AG08395 (cell line): ENCODE results near the gene ZSCAN26.
"Not testable (repeated sequence)": the region's sequence is repeated elsewhere in the genome, so short reads cannot be mapped to it uniquely, and the experiment has no call there.

Experiments used
- DNase-seq: peaks from one replicate; pipeline ENCODE4 v3.0.0; 2012; ENCODE audit warnings: mixed read lengths, low spot score

Gene ZSCAN26

GRCh38 chr6:28257042-28257441, 9.9 kb upstream of the ZSCAN26 start:
- DNase-seq: no peak

DNA sequence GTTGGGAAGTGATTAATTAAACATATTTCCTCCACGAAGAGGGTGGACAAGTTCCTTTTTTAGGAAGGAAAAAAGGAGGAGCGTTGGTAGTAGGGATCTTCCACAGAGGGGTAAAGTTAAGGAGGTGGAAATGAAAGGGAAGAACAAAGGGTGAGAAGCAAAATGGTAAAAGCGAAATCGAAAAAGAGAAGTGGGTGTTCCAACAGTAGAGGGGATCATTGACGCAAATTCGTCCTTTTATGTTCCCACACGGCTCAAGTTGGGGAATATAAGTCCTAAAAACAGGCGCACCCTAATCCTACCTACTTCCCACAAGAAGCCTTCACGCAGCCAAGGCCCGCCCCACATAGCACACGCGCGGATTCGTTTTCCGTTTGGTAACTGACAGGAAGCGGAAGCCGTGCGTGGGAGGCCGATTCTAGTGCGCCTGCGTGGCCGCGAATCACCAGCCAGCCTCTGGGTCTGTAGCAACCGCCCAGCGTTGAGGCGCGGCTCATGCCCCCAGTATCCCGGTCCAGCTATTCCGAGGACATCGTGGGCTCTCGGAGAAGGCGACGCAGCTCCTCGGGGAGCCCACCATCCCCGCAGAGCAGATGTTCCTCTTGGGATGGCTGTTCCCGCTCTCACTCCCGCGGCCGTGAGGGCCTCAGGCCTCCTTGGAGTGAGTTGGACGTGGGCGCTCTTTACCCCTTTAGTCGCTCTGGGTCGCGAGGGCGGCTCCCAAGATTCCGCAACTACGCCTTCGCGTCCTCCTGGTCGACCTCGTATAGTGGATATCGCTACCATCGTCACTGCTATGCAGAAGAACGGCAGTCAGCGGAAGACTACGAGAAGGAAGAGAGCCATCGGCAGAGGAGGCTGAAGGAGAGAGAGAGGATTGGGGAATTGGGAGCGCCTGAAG, 7.8 kb upstream of the ZSCAN26 start, which contains the start of gene NKAPL:
Gene NKAPL (plus strand): TSS at position 421 of the 901 bp plus-strand sequence. CDS start 75 bp downstream, at position 496.
- DNase-seq: peak; percentile 56

DNA sequence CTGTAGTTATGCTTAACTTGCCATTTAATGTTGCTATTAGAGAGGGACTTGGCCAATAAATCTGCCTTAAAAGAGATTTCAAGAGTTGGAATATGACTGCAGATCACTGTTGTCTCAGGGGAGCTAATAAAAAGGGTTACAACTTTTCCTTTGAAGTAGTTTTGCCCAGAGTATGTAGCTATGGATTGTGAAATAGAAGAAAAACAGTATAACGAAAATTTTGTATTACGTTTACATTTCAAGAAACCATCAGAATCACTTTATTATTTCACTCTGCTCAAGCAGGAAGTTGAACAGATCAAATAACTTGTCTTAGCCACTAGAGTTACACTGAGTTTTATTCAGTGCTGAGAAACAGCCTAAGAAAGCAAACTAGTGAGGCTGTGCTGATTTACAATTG, 3.0 kb upstream of the ZSCAN26 start:
- no peak for DNase-seq

- DNase-seq: no peak
Measured at GRCh38 chr6:28264834-28265401, 2.0 kb upstream of the ZSCAN26 start.

DNA sequence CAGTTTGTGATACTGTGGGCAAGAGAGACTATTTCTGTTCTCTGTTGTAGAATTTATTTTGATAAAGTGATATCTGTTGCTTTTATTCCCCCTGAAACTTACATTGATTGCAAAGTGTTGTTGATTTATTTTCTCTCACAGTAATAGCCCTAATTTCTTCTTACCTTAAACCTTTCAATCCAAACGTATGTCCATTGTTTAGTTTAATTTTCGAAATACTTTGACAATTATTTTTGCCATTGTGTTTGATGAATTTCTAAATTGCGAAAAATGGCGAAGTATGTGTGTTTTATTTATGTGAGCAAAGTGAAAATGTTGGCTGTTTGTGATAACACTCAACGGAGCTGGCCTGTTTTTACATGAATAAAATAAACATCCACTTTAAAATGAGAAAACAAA, 381 bp upstream of the ZSCAN26 start:
- no peak for DNase-seq

DNA sequence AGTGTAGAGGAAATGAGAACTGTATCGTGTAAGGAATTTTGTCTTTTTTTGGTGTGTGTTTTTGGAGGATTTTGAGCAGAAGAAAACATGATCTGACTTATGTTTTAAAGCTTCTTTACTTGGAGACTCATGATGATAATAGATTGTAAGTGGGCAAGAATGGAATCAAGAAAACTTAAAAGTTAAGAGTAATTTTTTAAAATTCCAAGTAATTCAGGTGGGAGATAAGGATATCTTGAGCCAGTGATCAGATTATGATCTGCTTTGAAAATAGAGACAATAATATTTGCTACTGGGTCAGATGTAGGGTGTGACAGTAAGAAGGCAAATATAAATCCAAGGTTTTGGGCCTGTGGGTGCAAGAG, 734 bp downstream of the ZSCAN26 start:
- DNase-seq: no peak

GRCh38 chr6:28269492-28269891, 2.5 kb downstream of the ZSCAN26 start:
- peak; percentile 77 for DNase-seq

DNA sequence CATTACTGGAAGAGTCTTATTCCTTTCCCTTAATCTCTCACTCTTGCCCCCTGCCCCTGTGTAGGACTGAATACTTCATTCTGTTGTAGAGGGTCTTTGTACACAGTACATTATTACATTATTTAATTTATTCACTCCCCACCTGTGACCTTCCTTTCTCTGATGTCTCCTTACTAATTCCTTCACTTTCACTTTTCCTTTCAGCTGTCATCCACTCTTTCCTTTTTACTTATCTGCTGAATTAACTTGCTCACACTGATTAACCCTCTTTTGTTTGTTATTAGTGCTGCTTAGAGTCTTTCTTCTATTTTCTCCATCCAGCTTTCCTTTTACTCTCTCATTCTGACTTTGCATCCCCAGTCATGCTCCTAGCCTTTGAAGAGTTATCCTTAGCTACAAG, 7.9 kb downstream of the ZSCAN26 start:
- DNase-seq: no peak

GRCh38 chr6:28277746-28278145, 10.8 kb downstream of the ZSCAN26 start:
- DNase-seq: no peak

- DNase-seq: no peak
Measured at GRCh38 chr6:28280595-28281287, 13.8 kb downstream of the ZSCAN26 start.

- DNase-seq: peak; percentile 75
Measured at GRCh38 chr6:28281288-28282064, 14.5 kb downstream of the ZSCAN26 start, which contains the start of gene PGBD1. TSS of gene PGBD1 (plus strand) at chr6:28281572. CDS start at chr6:28283814, 2,242 bp downstream.

DNA sequence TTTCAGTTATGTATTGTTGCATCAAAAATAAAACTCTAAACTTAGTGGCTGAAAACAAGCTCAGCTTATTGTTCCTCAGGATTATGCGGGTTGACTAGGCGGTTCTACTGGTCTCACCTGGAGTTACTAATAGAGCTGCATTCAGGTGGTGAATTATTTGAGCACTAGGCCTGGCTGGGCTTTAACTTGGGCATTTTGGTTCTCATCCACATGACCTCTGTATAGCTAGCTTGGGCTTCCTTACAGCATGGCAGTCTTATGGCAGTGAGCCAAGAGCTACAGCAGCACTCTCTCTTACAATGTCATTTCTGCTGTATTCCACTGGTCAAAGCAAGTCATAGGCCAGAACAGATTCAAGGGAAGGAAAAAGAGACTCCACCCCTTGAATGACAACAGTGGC, 16.0 kb downstream of the ZSCAN26 start:
- no peak for DNase-seq

GRCh38 chr6:28291573-28291972, 24.6 kb downstream of the ZSCAN26 start:
- DNase-seq: no peak

DNA sequence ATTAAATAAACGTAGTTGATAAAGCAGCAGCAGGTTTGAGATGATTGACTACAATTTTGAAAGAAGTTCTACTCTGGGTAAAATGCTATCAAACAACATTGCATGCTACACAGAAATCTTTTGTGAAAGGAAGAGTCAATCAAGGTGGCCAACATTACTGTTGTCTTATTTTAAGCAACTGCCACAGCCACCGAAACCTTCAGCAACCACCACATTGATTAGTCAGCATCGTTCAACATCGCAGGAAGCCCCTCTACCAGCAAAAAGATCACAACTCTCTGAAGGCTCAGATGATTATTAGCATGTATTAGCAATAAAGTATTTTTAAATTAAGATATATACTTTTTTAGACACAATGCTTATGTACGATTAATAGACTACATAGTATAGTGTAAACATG, 28.4 kb downstream of the ZSCAN26 start:
- DNase-seq: no peak

- no peak for DNase-seq
Measured at GRCh38 chr6:28296520-28297060, 29.6 kb downstream of the ZSCAN26 start.

DNA sequence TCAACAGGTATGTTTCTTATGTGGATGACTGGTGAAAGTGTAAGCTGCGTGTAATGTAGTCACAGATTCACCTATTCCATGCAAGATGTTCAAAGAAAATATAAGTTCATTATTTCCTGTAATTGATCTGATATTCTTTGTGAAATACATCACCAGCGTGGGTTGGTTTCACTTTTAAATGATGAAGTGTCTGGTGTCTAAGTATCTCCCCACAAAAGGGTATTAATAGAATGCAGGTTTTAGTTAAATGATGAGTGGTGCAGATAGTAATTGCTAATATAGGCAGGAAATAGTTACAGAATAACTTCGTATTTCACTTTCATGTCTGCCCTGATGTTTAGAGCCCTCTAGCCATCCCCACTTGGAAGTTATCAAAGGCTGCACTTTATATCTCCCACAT, 36.6 kb downstream of the ZSCAN26 start:
- DNase-seq: no peak

- not testable (repeated sequence) for DNase-seq
Measured at GRCh38 chr6:28306363-28306762, 39.4 kb downstream of the ZSCAN26 start.

- no peak for DNase-seq
Measured at GRCh38 chr6:28311139-28311823, 44.3 kb downstream of the ZSCAN26 start.

DNA sequence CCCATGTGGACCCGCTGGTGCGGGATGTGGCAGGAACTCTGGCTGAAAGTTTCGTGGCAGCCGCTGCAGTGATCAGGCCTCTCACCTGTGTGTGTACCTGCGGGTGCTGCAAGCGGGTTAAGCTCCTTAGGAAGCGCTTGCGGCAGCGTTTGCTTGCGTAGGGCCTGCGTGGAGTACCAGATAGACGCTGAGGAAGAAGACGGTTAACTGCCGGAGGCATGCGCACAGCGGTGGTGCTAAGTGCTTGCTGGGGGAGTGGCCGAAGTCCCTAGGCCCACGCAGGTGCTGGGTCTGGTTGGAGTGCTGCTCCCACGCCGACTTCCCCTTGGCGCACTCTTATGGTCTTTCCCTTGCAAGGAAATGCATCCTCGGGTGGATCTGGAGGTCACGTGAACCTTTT, 46.0 kb downstream of the ZSCAN26 start:
- DNase-seq: no peak

DNA sequence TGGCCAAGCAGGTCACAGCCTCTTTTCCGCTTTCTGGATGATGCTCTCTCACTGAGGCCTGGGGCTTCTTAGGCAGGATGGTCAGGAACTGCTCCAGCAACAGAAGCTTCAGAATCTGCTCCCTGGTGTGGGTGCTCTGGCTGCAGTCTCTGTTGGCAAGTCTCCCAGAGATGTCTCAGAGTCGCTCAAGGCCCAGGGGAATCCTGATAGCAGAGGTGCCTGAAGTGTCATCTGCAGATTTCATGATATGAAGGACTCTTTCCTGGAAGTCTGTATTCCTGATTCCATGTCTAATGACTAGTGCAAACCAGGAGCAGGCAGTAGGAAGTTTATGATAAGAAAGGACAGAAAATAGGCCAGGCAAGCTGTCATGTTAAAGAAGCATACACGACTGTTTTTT, 48.7 kb downstream of the ZSCAN26 start:
- no peak for DNase-seq

DNA sequence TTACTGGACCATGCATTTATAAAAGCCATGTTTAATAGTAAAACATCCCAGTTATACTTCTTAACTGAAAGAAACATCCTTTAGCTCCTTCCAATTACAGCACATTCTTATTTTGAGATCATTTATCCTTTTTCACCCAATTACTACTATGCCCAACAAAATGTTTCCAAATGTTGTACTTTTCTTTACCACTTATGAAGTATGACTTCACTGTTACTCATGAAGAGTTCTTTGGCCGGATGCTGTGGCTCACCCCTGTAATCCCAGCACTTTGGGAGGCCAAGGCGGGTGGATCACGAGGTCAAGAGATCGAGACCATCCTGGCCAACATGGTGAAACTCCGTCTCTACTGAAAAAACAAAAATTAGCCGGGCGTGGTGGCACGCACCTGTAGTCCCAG, 50.9 kb downstream of the ZSCAN26 start:
- DNase-seq: not testable (repeated sequence)
